Measurements from ENCODE around the gene THOC1. TPM values are rescaled to one million over a fixed set of nuclear protein-coding genes. Genes with fewer than 3 reads are reported as not detected.

THOC1 gene
- total and polyA plus RNA-seq, 2 donors (not counting 3 experiments of a cell fraction or from before 2014, with no cell fraction given), result 12.0 to 50.5 TPM

GRCh38 chr18:240175-240574, 27.7 kb downstream of the THOC1 start:
- Histone ChIP-seq H3K4me3 (replicated peaks in 1 of 3; ENCODE audit: insufficient read depth in 1 of 3, low read depth in 1 of 3, low read length in 3 of 3) (no peak overlapping the region), H3K9ac (replicated peaks; ENCODE audit: extremely low read depth, insufficient read depth, low read length) (no peak overlapping the region), H3K9me1 (replicated peaks; ENCODE audit: control insufficient read depth, extremely low read depth, insufficient read depth, low read length) (no peaks in the 10 kb centered on the region), H3K27me3 (ENCODE audit: control insufficient read depth in 2 of 2, insufficient read depth in 2 of 2, low read length in 2 of 2) (no peaks in the 10 kb centered on the region), H3K27ac (ENCODE audit: insufficient read depth, low read depth, low read length) (no peak overlapping the region), H3K79me2 (ENCODE audit: control insufficient read depth, insufficient read depth, low read length) (no peaks in the 10 kb centered on the region), H3K4me2 (ENCODE audit: insufficient read depth, low read length) (no peak overlapping the region), H3K9me3 (replicated peaks; ENCODE audit: control insufficient read depth, insufficient read depth, low read length) (no peaks in the 10 kb centered on the region), H4K20me1 (replicated peaks; ENCODE audit: control insufficient read depth, extremely low read depth, insufficient read depth, low read length) (no peaks in the 10 kb centered on the region), H3K4me1 (ENCODE audit: control insufficient read depth, extremely low read depth, insufficient read depth, low read length) (no peaks in the 10 kb centered on the region), H2AFZ (ENCODE audit: low read depth, low read length) (no peak overlapping the region), H3K36me3 (ENCODE audit: control insufficient read depth in 2 of 2, extremely low read depth in 1 of 2, insufficient read depth in 2 of 2, low read length in 2 of 2) (peaks cover 3% of the 10 kb centered on the region in 2 experiments)
- no peak for TF ChIP-seq FOS (IDR thresholded peaks at IDR 0.05; ENCODE audit: borderline replicate concordance, insufficient read depth, low read length)
- no peak for TF ChIP-seq GATA2 (IDR thresholded peaks at IDR 0.05; ENCODE audit: insufficient read depth, insufficient read length, low read depth, low read length)
- no peak for TF ChIP-seq EZH2 (IDR thresholded peaks at IDR 0.05; ENCODE audit: borderline replicate concordance, low read depth, low read length, severe bottlenecking)
- no peak for TF ChIP-seq MYC (IDR thresholded peaks at IDR 0.05; ENCODE audit: low read depth, low read length)
- TF ChIP-seq MAX (IDR thresholded peaks at IDR 0.05; ENCODE audit: insufficient read depth, insufficient read length), result no peak
- TF ChIP-seq JUN (IDR thresholded peaks at IDR 0.05; ENCODE audit: borderline replicate concordance, insufficient read depth, insufficient read length, low read depth), result no peak
- no peak for TF ChIP-seq CTCF (IDR thresholded peaks at IDR 0.05; ENCODE audit: extremely low read depth in 1 of 2, insufficient read depth in 1 of 2, low read depth in 1 of 2, low read length in 2 of 2)
- TF ChIP-seq POLR2A (IDR thresholded peaks at IDR 0.05; ENCODE audit: low read depth, low read length), result no peak
- TF ChIP-seq POLR2AphosphoS5 (IDR thresholded peaks at IDR 0.05; ENCODE audit: insufficient read depth, low read depth, low read length), result no peak
- intact Hi-C loops (cut with micrococcal nuclease) (no loop called here), dilution Hi-C loops (cut with MboI; ENCODE audit: extremely low pct_ligation_motif_present, low sequenced_read_pairs) (no loop called here)
- FAIRE-seq, result no peak
- BruUV-seq (replicated peaks), result no TSS peak
- ChIA-PET CTCF (no interaction called here), POLR2A (no interaction called here)
- DNase-seq (ENCODE audit: low read depth, low spot score), result no peak
